ENCODE data around the gene UROD. TPM values are rescaled to one million over a fixed set of nuclear protein-coding genes. Genes with fewer than 3 reads are reported as not detected.
"Not testable (repeated sequence)": the region's sequence is repeated elsewhere in the genome, so short reads cannot be mapped to it uniquely, and the experiment has no call there.

Gene UROD
- total RNA-seq = 207 and 231 TPM in 2 replicates

GRCh38 chr1:45011837-45012638 lies at the start of gene UROD:
Gene UROD (plus strand): TSS chr1:45012254. CDS start chr1:45012266, 12 bp downstream.
- peak; percentile 98 for DNase-seq

- no peak for DNase-seq
These were observed 49.3 kb upstream of the UROD start for GRCh38 chr1:44962729-44963128.

GRCh38 chr1:44964396-44964795 lies 47.7 kb upstream of the UROD start:
- DNase-seq = no peak

- peak; percentile 33 for DNase-seq
These were observed 41.7 kb upstream of the UROD start for GRCh38 chr1:44970317-44970716.

- no peak for DNase-seq
These were observed 38.4 kb upstream of the UROD start for GRCh38 chr1:44973645-44974044.

GRCh38 chr1:44976252-44976651 lies 35.8 kb upstream of the UROD start:
- DNase-seq = no peak

- not testable (repeated sequence) for DNase-seq
These were observed 34.7 kb upstream of the UROD start for GRCh38 chr1:44977372-44977771.

- DNase-seq = peak; percentile 12
These were observed 26.2 kb upstream of the UROD start for GRCh38 chr1:44985747-44986359.

- DNase-seq = no peak
These were observed 23.4 kb upstream of the UROD start for GRCh38 chr1:44988531-44989156.

GRCh38 chr1:44994309-44994898 lies 17.6 kb upstream of the UROD start:
- DNase-seq = no peak

GRCh38 chr1:44995467-44996238 lies 16.4 kb upstream of the UROD start:
- no peak for DNase-seq

GRCh38 chr1:44999232-44999631 lies 12.8 kb upstream of the UROD start:
- no peak for DNase-seq

- no peak for DNase-seq
These were observed 11.0 kb upstream of the UROD start for GRCh38 chr1:45001011-45001481.

GRCh38 chr1:45001576-45001975 lies 10.5 kb upstream of the UROD start:
- not testable (repeated sequence) for DNase-seq

- DNase-seq = no peak
These were observed 9.1 kb upstream of the UROD start for GRCh38 chr1:45002650-45003645.

- DNase-seq = no peak
These were observed 8.3 kb upstream of the UROD start for GRCh38 chr1:45003741-45004140.

- no peak for DNase-seq
These were observed 7.7 kb upstream of the UROD start for GRCh38 chr1:45004281-45004920.

GRCh38 chr1:45005761-45006160 lies 6.3 kb upstream of the UROD start:
- DNase-seq = no peak

- DNase-seq = no peak
These were observed 4.7 kb upstream of the UROD start for GRCh38 chr1:45007311-45007710.

GRCh38 chr1:45008076-45008475 lies 4.0 kb upstream of the UROD start:
- no peak for DNase-seq

GRCh38 chr1:45008516-45008915 lies 3.5 kb upstream of the UROD start:
- DNase-seq = no peak

Measured in dermis blood vessel endothelial cell (primary cell).